GDM1 (cell line): ENCODE measurements around the gene FBXO31.
"Not testable (repeated sequence)": the region's sequence is repeated elsewhere in the genome, so short reads cannot be mapped to it uniquely, and the experiment has no call there.

Experiments used
- DNase-seq: peaks from one replicate; lab custom pipeline; 2025; lab: John Stamatoyannopoulos, UW

The FBXO31 gene

DNA sequence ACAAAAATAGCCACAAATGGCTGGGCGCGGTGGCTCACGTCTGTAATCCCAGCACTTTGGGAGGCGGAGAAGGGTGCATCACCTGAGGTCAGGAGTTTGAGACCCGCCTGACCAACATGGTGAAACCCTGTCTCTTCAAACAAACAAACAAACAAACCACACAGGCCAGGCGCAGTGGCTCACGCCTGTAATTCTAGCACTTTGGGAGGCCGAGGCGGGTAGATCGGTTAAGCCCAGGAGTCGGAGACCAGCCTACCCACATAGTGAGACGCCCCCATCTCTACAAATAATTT lies 1.2 kb upstream of the FBXO31 start:
- DNase-seq, result not testable (repeated sequence)

- no peak for DNase-seq
Measured at GRCh38 chr16:87384162-87384874, 742 bp upstream of the FBXO31 start.

DNA sequence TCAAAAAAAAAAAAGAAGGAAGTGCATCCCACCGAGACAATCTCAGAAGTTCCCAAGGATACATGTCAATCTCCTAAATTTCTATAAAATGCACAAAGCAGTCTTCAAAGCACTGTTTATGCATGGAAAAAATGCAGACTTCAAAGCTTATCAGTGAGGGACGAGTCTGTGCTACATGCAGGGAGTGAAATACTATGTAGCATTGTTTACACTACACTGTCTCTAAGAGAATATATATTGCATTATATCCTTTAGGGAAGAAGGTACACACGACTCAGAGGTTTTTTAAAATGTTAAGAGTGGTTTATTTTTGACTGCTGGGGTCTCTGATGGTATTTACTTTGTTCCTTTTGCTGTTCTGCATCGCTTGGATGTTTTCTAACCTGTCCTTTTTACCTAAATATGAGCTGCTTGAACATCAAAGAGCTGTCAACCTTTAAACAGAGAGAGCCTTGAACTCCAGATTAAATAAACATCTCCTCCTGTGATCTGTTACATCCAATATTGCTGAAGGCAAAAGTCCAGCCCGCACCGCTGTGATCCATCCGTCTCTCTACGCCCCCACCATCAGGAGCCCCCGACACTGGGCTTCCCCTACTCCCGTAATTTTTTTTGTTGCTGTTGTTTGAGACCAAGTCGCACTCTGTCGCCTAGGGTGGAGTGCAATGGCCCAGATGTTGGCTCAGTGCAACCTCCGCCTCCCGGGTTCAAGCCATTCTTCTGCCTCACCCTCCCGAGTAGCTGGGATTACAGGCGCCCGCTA lies 1.4 kb downstream of the FBXO31 start:
- DNase-seq, result no peak

DNA sequence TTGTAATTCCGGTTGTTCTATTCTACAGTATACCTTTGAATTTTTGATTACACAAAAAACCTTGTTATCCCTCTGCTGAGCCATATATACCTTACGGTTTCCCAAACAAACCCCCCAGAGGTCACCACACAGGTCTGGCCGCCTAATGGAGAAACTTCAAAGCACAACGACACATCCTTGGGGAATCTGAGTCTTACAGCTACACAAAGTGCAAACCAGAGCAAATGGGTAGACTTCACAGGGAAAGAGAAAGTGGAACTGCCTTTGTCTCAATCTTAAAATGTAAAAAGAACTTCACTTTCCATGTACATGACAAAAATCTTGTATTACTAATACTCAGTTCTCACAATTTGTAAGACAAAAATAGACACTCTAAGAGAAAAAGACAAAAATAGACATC lies 2.7 kb downstream of the FBXO31 start:
- no peak for DNase-seq

DNA sequence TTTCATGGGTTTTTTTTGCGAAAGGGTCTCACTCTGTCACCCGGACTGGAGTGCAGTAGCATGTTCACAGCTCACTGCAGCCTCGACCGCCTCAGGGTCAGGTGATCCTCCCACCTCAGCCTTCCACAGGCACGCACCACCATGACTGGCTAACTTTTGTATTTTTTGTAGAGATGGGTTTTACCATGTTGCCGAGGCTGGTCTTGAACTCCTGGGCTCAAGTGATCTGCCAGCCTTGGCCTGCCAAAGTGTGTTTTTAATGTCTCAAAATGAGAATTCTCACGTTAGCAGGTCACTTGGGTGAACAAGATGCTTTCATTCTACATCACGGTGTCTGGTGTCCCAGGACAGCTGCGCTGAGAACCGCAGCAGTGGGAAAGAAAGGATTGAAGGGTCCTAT lies 3.2 kb downstream of the FBXO31 start:
- DNase-seq, result no peak

DNA sequence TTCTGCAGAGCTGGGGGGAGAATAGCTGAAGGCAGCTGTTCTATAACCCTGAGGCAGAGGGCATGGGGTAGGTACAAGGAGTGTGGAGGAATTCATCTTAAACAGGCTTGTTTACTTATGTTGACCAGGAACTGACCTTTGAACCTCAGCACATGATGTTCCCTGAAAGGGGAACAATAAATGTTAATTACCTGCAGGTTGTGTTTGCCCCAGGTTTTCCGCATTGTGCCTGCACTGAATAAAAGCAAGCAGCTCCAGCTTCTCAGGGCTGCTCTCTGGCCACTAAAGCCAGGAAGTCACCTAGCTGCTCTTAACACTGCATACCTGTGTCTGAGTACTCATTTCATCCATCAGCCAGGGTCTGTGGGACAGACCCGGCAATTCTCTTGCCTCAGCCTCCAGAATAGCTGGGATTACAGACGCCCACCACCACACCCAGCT lies 4.2 kb downstream of the FBXO31 start:
- DNase-seq, result not testable (repeated sequence)

GRCh38 chr16:87376660-87377059 lies 6.9 kb downstream of the FBXO31 start:
- no peak for DNase-seq

DNA sequence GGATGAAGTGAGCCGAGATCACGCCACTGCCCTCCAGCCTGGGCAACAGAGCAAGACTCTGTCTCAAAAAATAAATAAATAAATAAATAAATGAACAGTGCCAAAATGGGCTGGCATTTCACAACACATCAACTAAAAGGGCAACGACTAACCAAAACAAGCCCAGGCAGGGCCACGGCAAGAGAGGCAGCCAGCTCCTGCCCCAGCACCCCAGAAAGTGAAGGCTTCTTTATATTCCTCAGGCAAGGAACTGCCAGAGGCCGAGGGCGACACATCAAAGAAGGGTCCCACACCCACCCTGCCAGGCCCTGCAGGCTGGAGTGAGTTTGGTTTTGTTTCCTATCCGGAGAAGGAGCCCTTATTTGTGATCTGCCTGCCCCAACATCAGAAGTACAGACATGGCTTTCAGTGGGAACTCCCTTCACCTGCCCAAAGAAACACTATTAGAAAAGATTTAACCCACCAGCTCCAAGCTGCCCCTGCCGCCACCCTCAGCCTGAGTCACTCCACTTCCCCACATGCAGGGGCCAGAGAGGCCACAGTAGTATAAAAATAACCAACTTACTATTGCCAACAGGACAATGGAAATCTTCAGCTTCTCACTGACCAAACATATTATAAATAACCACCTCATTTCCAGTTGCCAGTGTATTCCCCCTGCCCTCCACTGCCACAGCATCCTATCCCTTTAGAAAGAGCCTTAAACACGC lies 8.0 kb downstream of the FBXO31 start:
- no peak for DNase-seq

DNA sequence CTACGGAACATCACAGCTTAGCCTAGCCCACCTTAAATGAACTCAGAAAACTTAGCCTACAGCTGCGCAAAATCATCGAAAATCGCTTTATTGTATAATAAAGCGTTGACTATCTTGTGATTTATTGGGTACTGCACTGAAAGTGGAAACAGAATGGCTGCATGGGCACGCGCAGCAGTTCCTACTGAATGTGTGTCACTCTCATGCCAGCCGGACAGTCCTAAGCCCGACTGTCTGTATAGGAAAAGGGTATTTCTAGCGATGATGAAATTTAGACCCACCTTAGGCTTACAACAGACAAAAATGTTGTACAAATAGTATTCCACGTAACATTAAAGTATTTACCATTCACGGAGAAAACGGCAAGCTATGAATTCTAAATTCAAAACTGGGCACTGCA lies 9.3 kb downstream of the FBXO31 start:
- no peak for DNase-seq

GRCh38 chr16:87372305-87372704 lies 11.3 kb downstream of the FBXO31 start:
- no peak for DNase-seq

- no peak for DNase-seq
Measured at GRCh38 chr16:87371261-87371866, 12.2 kb downstream of the FBXO31 start.

DNA sequence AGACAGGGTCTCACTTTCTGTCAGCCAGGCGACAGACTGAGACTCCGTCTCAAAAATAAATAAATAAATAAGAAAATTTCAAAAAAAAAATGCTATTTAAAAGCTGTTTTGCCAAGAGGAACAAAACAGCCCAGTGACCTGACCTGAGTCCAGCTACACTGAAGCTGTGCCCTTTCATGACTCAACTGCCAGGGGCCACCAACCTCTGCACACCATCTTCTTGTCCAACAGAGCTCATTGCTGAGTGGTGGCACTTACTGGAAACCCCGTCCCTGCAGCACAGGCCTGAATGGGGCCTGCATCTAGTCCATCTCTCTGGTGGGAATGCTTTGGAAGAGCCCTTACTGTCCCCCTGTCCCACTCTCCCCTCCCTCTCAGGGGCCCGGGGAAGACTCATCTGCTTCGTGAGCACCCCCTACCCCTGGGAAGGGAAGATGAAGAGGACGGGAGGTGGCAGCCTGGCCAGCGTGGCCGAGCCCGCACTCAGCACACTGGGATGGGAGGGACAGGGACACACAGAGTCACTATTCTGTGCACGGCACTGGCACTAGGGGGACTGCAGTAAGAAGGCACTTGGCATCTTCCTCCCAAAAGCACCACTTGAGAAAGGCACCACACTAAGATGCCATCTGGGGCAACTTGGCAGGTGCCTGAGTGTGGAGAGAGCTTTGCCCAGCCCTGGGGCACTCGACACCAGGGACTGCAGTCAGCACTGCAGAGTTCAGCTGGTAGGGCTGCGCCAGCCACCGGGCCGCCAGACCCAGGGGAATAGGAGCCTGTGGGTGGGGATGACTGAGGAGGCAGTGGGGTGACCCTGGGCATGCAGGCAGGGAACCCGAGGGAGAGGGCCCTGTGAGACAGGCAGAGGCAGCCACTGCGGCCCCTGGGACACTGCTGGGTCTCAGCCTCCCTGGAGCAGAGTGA lies 13.5 kb downstream of the FBXO31 start:
- DNase-seq, result no peak

- no peak for DNase-seq
Measured at GRCh38 chr16:87369117-87369765, 14.3 kb downstream of the FBXO31 start.

GRCh38 chr16:87368029-87368770 lies 15.4 kb downstream of the FBXO31 start:
- no peak for DNase-seq

GRCh38 chr16:87367529-87367928 lies 16.0 kb downstream of the FBXO31 start:
- no peak for DNase-seq

- DNase-seq, result no peak
Measured at GRCh38 chr16:87366930-87367329, 16.6 kb downstream of the FBXO31 start.

DNA sequence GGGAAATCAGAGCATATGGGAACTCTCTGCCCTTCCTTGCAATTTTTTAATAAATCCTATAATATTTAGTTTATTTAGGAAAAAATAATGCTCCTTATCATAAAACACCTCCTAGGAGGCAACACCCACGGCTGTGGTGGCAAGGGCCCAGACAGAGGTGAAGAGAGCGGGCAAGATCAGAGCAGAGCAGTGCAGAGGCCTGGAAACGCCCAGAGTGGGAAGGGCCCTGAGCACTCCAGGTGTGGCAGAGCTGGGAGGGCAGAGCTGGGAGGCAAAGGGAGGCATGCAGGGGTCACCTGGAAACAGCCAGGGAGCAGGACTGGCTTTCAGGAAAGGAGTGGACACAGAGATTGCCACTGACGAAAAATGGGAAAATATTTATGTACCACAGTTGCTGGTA lies 17.3 kb downstream of the FBXO31 start:
- no peak for DNase-seq

- DNase-seq, result no peak
Measured at GRCh38 chr16:87365021-87365713, 18.4 kb downstream of the FBXO31 start.

GRCh38 chr16:87363771-87364455 lies 19.7 kb downstream of the FBXO31 start:
- no peak for DNase-seq
